HEK293 (cell line): ENCODE results near the gene C4orf17.

ENCODE experiments used
- CTCF ChIA-PET: fragments of 350-600 bp; formaldehyde crosslinking; extraction: SDS; loops from one replicate; lab custom pipeline; 2021; ENCODE audit warnings: antibody characterized with exemption; lab: Yijun Ruan, JAX
- POLR2A ChIA-PET: fragments of 300-600 bp; formaldehyde crosslinking; extraction: SDS; loops from one replicate; lab custom pipeline; 2020; ENCODE audit warnings: antibody characterized with exemption, inconsistent platforms; lab: Yijun Ruan, JAX
- H3K27ac ChIP-seq: fragments of 200-500 bp; sonication (Bioruptor generic); 2 replicates; pipeline ENCODE4 v1.5.1; 2014; ENCODE audit warnings: low read depth, low read length, control low read depth, inconsistent platforms; ENCODE audit errors: extremely low read depth
- H3K36me3 ChIP-seq, 2 experiments: fragments of 200-500 bp in 1 of 2; sonication (Bioruptor generic) in 1 of 2; 1 replicate in 1 of 2; 2 replicates in 1 of 2; pipeline ENCODE4 v1.5.1; 2014 to 2017; ENCODE audit warnings: inconsistent platforms in 2 of 2, low read length in 2 of 2; ENCODE audit not compliant: control insufficient read depth in 2 of 2, insufficient read depth in 1 of 2
- H3K4me1 ChIP-seq: fragments of 200-500 bp; sonication (Bioruptor generic); 2 replicates; pipeline ENCODE4 v1.5.1; 2014; ENCODE audit warnings: mild to moderate bottlenecking, low read length, inconsistent platforms; ENCODE audit not compliant: control insufficient read depth, insufficient read depth
- H3K4me3 ChIP-seq: 2 replicates; pipeline ENCODE4 v1.5.1; 2011; ENCODE audit warnings: low read depth, mild to moderate bottlenecking, control low read depth, low read length, moderate library complexity
- H3K9me3 ChIP-seq: fragments of 200-500 bp; sonication (Bioruptor generic); 2 replicates; pipeline ENCODE4 v1.5.1; 2014; ENCODE audit warnings: low read depth, low read length, inconsistent platforms; ENCODE audit not compliant: control insufficient read depth, insufficient read depth
- EGR2 ChIP-seq: fragments of 450-650 bp; formaldehyde crosslinking; IDR thresholded peaks from 2 replicates; pipeline ENCODE4 v1.5.1; 2016; ENCODE audit warnings: low read depth, missing biosample characterization, missing genetic modification characterization
- FEZF1 ChIP-seq: fragments of 450-650 bp; formaldehyde crosslinking; IDR thresholded peaks from 2 replicates; pipeline ENCODE4 v1.5.1; 2016; ENCODE audit warnings: missing biosample characterization, missing genetic modification characterization
- OSR2 ChIP-seq: fragments of 450-650 bp; formaldehyde crosslinking; IDR thresholded peaks from 2 replicates; pipeline ENCODE4 v1.5.1; 2016; ENCODE audit warnings: missing biosample characterization, missing genetic modification characterization
- REST ChIP-seq: fragments of 450-650 bp; formaldehyde crosslinking; IDR thresholded peaks from 2 replicates; pipeline ENCODE4 v1.5.1; 2016; ENCODE audit warnings: missing biosample characterization, missing genetic modification characterization
- SCRT1 ChIP-seq: fragments of 450-650 bp; formaldehyde crosslinking; IDR thresholded peaks from 2 replicates; pipeline ENCODE4 v1.5.1; 2016; ENCODE audit warnings: missing biosample characterization, missing genetic modification characterization, borderline replicate concordance
- YY1 ChIP-seq: fragments of 450-650 bp; formaldehyde crosslinking; IDR thresholded peaks from 2 replicates; pipeline ENCODE4 v1.5.1; 2018; ENCODE audit warnings: missing biosample characterization, missing genetic modification characterization
- ZBTB17 ChIP-seq: fragments of 450-650 bp; formaldehyde crosslinking; IDR thresholded peaks from 2 replicates; pipeline ENCODE4 v1.5.1; 2016; ENCODE audit warnings: missing biosample characterization, missing genetic modification characterization
- ZBTB20 ChIP-seq: fragments of 450-650 bp; formaldehyde crosslinking; IDR thresholded peaks from 2 replicates; pipeline ENCODE4 v1.5.1; 2016; ENCODE audit warnings: missing biosample characterization, missing genetic modification characterization
- ZBTB26 ChIP-seq: fragments of 450-650 bp; formaldehyde crosslinking; optimal IDR thresholded peaks from 2 replicates; pipeline ENCODE3; 2016; ENCODE audit warnings: missing biosample characterization, mild to moderate bottlenecking, missing genetic modification characterization
- ZNF19 ChIP-seq: fragments of 450-650 bp; formaldehyde crosslinking; IDR thresholded peaks from 2 replicates; pipeline ENCODE4; 2016; ENCODE audit warnings: missing biosample characterization, missing genetic modification characterization, low read depth
- ZNF266 ChIP-seq: fragments of 450-650 bp; formaldehyde crosslinking; IDR thresholded peaks from 2 replicates; pipeline ENCODE4 v1.5.1; 2016; ENCODE audit warnings: missing biosample characterization, missing genetic modification characterization, low read depth
- ZNF280D ChIP-seq: fragments of 450-650 bp; formaldehyde crosslinking; IDR thresholded peaks from 2 replicates; pipeline ENCODE4 v1.5.1; 2016; ENCODE audit warnings: missing biosample characterization, missing genetic modification characterization
- ZNF335 ChIP-seq: fragments of 450-650 bp; formaldehyde crosslinking; conservative IDR thresholded peaks from 2 replicates; pipeline ENCODE4 v1.5.1; 2016; ENCODE audit warnings: missing biosample characterization, missing genetic modification characterization
- ZNF341 ChIP-seq: fragments of 450-650 bp; formaldehyde crosslinking; IDR thresholded peaks from 2 replicates; pipeline ENCODE4; 2016; ENCODE audit warnings: low read depth, missing biosample characterization, missing genetic modification characterization
- ZNF580 ChIP-seq: fragments of 450-650 bp; formaldehyde crosslinking; IDR thresholded peaks from 2 replicates; pipeline ENCODE4 v1.5.1; 2016; ENCODE audit warnings: missing biosample characterization, missing genetic modification characterization
- ZNF626 ChIP-seq: fragments of 450-650 bp; sonication (Bioruptor Pico); formaldehyde crosslinking; IDR thresholded peaks from 2 replicates; pipeline ENCODE4 v1.5.1; 2018; ENCODE audit warnings: missing biosample characterization, missing genetic modification characterization, inconsistent platforms
- ZSCAN16 ChIP-seq: fragments of 450-650 bp; formaldehyde crosslinking; IDR thresholded peaks from 2 replicates; pipeline ENCODE4 v1.5.1; 2016; ENCODE audit warnings: missing biosample characterization, missing genetic modification characterization
- TF ChIP-seq, protein P1 (sequence below): fragments of 450-650 bp; formaldehyde crosslinking; conservative IDR thresholded peaks from 2 replicates; pipeline ENCODE4 v1.5.1; 2016; ENCODE audit warnings: low read depth, missing biosample characterization, missing genetic modification characterization

The C4orf17 gene

GRCh38 chr4:99571883-99572282 is 61.1 kb downstream of the C4orf17 start (continued):
- TF ChIP-seq, protein P1, sequence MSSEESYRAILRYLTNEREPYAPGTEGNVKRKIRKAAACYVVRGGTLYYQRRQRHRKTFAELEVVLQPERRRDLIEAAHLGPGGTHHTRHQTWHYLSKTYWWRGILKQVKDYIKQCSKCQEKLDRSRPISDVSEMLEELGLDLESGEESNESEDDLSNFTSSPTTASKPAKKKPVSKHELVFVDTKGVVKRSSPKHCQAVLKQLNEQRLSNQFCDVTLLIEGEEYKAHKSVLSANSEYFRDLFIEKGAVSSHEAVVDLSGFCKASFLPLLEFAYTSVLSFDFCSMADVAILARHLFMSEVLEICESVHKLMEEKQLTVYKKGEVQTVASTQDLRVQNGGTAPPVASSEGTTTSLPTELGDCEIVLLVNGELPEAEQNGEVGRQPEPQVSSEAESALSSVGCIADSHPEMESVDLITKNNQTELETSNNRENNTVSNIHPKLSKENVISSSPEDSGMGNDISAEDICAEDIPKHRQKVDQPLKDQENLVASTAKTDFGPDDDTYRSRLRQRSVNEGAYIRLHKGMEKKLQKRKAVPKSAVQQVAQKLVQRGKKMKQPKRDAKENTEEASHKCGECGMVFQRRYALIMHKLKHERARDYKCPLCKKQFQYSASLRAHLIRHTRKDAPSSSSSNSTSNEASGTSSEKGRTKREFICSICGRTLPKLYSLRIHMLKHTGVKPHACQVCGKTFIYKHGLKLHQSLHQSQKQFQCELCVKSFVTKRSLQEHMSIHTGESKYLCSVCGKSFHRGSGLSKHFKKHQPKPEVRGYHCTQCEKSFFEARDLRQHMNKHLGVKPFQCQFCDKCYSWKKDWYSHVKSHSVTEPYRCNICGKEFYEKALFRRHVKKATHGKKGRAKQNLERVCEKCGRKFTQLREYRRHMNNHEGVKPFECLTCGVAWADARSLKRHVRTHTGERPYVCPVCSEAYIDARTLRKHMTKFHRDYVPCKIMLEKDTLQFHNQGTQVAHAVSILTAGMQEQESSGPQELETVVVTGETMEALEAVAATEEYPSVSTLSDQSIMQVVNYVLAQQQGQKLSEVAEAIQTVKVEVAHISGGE = no peak
- TF ChIP-seq SCRT1 (no peak), ZNF280D (tag by site-specific recombination) (no peak)

- H3K27ac ChIP-seq = no peak overlapping the region
- H3K36me3 ChIP-seq = no peaks in the 10 kb centered on the region
- TF ChIP-seq ZNF19 (no peak), YY1 (tag by site-specific recombination) (no peak), ZNF626 (tag by site-specific recombination) (no peak), ZBTB17 (tag by site-specific recombination) (no peak), REST (no peak), ZBTB26 (tag by site-specific recombination) (no peak), ZBTB20 (tag by site-specific recombination) (no peak), ZNF266 (tag by site-specific recombination) (no peak), ZNF580 (tag by site-specific recombination) (no peak), ZSCAN16 (tag by site-specific recombination) (no peak), ZNF341 (tag by site-specific recombination) (no peak), EGR2 (no peak), OSR2 (no peak), ZNF280D (tag by site-specific recombination) (no peak), ZNF335 (tag by site-specific recombination) (no peak), FEZF1 (tag by site-specific recombination) (no peak)
- ChIA-PET POLR2A (no interaction called here), CTCF (no interaction called here)
- no peak overlapping the region for H3K4me3 ChIP-seq
- H3K4me1 ChIP-seq = no peaks in the 10 kb centered on the region
- no peaks in the 10 kb centered on the region for H3K9me3 ChIP-seq
Measured at GRCh38 chr4:99572527-99573240, 61.9 kb downstream of the C4orf17 start.
